ENCODE measurements around the gene CACNG3.

GRCh38 chr16:24208710-24209109 lies 47.4 kb upstream of the CACNG3 start:
- TF ChIP-seq CTCF (IDR thresholded peaks at IDR 0.05 in 8 of 11, conservative IDR thresholded peaks at IDR 0.05 in 3 of 11) (no peak), POLR2A (IDR thresholded peaks at IDR 0.05) (no peak)

Data from spleen (tissue), 7 donors.